ENCODE results near the gene IZUMO1.

IZUMO1 gene

DNA sequence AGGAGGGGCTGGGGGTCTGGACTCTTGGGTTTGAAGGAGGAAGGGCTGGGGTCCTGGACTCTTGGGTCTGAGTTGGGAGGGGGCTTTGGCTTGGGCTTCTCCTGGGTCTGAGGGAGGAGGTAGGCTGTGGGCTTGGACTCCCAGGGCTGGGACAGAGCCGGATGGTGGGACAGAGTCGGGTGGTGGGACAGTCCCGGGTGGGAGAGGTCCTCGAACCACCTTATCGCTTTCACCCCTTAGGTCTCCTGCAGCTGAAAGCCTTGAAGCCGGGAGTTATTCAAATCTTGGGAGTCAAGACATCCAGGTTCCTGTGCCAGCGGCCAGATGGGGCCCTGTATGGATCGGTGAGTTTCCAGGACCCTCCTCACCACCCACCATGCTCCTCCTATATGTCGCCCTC, 10.0 kb upstream of the IZUMO1 start:
- no peak for DNase-seq

DNA sequence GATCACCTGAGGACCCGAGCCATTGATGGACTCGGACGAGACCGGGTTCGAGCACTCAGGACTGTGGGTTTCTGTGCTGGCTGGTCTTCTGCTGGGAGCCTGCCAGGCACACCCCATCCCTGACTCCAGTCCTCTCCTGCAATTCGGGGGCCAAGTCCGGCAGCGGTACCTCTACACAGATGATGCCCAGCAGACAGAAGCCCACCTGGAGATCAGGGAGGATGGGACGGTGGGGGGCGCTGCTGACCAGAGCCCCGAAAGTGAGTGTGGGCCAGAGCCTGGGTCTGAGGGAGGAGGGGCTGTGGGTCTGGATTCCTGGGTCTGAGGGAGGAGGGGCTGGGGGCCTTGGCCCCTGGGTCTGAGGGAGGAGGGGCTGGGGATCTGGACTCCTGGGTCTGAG, 9.5 kb upstream of the IZUMO1 start:
- DNase-seq = no peak

DNA sequence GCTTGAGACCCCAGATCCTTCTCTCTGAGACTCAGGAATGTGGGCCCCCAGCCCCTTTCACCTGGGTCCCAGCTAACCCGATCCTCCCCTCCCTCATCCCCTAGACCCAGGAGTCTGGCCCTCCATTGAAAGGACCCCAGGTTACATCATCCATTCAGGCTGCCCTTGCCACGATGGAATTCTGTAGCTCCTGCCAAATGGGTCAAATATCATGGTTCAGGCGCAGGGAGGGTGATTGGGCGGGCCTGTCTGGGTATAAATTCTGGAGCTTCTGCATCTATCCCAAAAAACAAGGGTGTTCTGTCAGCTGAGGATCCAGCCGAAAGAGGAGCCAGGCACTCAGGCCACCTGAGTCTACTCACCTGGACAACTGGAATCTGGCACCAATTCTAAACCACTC, 9.1 kb upstream of the IZUMO1 start:
- no peak for DNase-seq

DNA sequence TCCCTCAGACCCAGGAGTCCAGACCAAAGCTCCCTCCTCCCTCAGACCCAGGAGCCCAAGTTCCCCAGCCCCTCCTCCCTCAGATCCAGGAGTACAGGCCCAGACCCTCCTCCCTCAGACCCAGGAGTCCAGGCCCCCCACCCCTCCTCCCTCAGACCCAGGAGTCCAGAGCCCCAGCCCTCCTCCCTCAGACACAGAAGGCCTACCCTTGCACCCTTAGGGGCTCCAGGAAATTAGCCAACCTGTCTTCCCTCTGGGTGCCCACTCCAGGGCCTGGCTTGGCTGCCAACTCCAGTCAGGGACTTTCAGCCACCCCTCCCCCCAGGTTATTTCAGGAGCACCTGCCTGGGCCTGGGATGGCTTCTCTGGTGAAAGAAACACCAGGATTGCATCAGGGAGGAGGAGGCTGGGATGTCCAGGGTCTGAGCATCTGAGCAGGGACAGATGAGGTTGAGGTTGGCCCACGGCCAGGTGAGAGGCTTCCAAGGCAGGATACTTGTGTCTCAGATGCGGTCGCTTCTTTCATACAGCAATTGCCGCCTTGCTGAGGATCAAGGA, 8.5 kb upstream of the IZUMO1 start, which contains the start of gene FGF21:
TSS of gene FGF21 (plus strand) at position 441 of the 558 bp plus-strand sequence. CDS start 713 bp downstream, outside the sequence.
- no peak for DNase-seq

DNA sequence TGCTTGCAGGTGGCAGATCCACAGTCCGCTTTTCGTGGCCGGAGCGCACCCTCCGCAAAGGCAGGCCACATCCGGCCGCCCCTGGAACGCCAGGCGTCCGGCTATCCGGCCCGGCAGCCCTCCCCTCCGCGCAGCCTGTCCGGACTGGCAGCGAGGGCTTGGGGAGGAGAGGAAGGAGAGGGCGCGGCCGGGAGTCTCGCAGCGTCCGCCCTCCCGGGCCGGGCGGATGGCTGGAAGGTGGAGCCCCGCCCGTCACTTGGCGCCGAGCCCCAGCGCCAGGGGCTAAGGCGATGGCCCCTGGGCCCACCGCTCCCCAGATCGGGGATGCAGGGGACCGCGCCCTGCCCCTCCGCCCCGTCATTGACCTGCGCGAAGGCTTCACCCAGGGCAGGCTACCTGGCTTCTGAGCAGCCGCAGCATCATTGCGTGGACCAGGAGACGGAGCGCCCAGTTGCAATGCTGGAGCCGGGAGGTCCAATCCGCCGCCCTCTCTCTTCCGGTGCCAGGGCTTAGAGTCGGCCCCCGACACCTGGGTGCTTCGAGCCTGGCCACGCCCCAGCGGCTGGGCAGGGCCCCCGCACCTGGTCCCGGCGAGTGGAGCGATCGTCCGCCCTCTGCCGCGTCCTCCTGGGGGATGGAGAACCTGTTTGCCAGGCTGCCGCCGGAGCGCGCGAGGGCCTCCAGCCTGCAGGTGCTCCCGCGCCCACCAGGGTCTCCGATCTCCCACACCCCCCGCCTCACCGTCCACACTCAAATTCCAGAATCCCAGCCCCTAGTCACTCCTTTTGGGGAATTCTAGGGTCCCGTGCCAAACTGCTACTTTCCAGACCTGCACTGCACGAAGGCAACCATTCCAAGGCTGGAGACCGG, 6.0 kb upstream of the IZUMO1 start, which contains the start of gene FUT1:
TSS of gene FUT1 (minus strand) at position 146 of the 870 bp plus-strand sequence. CDS start 1,360 bp downstream, outside the sequence.
- no peak for DNase-seq

DNA sequence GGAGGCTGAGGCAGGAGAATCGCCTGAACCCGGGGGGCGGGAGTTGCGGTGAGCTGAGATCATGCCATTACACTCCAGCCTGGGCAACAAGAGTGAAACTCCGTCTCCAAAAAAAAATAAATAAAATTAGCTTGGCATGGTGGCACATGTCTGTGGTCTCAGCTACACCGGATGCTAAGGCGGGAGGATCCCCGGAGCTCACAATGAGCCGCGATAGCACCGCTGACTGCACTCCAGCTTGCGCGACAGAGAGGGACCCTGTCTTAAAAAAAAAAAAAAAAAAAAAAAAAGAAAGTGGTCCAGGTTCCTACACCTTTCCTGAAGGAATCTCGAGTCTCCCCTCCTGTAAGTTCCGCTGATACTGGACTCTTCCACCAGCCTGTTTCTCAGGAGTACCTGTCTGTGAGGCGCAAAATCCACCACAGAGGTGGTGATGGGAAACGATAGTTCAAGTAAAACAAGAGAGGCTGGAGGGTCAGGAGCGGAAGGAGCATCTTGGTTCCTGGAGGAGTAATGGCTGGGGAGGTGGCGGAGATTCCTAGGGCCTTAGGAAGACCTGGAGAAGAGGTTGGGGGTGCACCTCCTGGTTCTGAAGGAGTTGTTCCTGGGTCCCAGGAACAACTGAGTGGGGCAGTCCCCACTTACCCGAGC, 5.3 kb upstream of the IZUMO1 start:
- DNase-seq = no peak

DNA sequence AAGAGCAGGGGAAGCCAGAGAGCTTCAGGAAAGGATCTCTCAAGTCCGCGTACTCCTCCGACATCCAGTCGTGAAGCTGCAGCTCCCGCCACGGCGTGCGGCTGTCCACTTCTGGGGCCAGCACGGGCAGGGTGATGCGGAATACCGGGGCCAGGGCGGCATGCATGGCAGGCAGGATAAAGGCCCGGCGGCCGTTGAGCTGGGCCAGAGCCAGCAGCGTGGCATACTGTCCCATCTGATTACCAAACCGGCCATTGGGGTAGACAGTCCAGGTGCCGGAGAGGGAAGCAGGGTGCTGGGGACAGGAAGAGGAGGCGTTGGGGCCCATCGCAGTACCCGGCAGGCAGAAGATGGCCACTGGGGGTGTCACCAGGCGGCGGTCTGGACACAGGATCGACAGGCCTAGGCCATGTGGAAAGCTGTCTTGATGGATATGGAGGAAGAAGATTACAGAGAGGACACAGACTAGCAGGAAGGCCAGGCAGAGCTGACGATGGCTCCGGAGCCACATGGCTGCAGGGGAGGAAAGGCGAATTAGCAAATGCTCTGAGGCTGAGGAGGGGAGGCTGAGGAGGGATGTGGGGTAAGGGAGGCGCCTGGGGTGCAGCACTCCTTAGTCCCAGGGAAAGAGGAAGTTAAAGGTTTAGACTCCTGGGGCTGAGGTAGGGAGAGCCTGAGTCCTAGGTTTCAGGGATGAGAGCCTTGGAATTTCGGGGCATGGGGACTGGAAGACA, 4.2 kb upstream of the IZUMO1 start:
- DNase-seq = no peak

DNA sequence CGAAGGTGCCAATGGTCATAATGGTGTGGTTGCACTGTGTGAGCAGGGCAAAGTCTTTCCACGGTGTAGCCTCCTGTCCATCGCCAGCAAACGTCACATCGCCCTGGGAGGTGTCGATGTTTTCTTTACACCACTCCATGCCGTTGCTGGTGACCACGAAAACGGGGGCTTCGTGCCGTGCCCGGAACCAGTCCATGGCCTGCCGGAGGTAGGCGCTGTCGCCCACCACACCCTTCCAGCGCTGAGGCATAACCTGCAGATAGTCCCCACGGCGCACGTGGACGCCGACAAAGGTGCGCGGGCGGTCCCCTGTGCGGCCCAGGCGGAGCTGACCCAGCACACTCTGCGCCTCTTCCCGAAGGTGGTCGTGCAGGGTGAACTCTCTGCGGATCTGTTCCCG, 3.6 kb upstream of the IZUMO1 start:
- DNase-seq = no peak

DNA sequence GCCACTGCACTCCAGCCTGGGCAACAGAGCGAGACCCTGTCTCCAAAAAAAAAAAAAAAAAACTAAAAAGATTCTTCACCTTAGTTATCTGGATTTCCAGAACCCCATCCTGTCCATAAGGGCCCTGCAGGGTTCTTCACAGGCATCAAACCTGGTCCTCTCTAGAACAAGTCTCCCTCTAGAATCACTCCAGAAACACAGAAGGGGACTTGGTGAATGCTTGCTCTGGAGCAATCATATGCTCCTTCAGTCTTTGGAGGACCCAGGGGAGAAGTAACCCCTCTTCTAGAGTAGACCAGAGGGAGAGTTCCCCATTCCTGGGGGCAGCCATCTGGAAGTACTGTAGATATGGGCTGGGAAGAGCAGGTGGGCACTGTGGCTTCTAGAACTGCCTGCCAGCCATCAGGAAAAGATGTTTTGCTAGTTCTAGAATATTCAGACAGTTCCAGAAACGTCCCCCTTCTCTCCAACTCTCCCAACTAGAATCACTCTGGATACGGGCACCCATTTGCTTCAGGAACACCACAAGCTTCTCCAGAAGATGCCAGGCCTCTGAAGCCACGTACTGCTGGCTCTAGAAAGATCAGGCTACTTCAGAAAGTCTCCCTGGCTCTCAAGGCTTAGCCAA, 3.0 kb upstream of the IZUMO1 start:
- DNase-seq = no peak

DNA sequence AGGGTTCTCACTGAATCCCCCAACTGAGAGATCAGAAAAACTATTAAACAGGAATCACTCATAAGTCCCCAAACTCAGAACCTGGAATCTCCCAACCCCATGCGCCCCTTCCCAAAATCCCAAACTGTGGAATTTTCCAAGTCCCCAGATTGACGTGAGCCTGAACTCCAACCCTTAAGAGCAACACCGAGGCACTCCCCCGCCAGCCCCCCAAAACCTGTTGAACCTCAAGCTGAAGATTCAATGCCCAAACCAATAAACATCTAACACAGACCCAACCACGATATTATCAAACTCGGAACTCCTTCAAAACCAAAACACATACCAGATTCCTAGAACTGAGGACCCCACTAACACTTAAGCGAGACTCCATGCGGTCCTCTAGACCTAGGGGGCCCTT, 599 bp downstream of the IZUMO1 start:
- no peak for DNase-seq

DNA sequence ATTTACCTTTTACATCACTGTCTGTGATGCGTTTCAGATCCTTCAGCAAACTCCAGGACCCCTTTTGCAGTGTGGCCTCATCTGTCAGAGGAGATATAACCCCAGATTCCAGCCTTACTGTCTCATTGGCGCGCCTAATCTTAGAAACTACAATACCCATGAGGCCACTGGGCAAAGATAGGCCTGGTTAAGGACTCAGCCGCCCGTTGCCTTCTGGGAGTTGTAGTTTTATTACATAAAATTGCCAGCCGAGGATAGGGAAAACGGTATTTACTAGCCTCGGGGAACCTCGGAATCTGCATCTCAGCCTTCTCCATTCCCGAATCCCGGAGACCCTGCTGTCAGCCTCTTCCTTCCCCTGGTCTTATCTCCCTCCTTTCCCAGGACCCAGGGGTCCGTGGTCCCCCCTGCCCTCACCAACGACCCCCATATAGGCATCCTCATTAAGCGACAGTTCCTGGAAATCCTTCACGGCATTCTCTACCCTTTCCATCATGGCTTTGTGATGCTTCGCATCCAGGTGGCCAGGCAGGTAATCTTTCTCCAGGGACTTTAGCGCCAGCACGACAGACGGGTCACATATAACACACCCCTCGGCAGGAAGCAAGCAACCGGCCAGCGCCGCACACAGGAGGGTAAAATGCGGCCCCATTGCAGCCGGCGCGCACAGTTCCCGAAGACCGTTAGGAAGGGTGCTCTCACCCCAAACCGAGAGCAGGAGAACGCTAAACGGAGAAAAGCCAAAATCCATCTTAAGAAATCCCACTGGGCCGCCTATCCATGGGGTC, 1.3 kb downstream of the IZUMO1 start:
- DNase-seq = peak; percentile 30

DNA sequence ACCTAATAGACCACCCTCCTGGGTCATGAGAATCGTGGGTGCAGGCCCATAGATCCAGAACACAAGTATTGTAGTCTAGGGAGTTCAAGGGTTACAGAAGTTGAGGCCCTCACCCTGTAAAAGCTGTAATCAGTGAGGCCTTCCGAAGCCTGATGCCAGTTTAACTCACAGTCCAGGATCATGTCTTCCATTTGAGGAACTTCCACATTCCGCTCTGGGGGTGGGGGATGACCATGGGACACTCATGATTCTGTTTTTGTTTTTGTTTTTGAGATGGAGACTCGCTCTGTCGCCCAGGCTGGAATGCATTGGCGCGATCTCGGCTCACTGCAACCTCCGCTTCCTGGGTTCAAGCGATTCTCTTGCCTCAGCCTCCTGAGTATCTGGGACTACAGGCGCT, 4.6 kb downstream of the IZUMO1 start:
- no peak for DNase-seq

DNA sequence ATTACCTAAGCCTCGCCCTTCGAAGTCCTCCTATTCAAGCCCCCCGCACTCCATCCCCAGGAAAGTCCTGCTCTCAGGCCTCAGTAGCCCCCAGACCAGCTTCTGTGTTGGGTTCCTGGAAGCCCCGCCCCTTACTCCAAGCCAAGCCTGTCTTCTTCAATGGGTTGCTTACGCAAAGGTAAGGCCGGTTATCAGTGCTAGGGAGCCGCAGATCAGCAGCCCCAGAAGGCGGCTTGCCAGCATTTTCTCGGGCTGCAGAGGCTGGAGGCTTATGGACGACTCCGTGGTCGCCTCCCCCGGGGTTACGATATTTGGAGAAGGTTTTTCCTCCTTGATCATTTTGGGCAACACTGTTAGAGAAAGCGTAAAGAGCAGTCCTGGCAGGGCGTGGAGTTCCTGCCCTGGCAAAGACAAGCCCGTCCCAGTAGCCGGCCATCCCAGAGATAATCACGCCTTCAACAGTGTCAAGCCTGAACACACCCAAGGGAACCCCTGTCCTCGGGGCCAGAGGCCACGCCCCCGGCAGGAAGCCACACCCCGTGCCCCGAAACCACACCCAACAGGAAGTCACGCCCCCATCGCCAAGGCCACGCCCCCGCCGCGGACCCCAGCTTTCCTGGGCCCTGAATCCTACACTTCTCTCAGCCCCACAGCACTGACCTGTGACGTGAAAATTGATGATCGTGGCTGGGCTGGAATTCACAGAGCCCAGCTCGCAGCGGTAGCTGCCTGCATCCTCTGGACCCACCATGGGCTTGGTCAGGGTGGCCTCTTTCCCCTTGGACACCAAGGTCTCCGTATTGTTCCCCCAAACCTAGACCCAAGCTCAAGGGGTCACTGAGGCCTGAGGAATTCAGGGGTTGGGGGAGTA, 5.3 kb downstream of the IZUMO1 start:
- peak; percentile 28 for DNase-seq

DNA sequence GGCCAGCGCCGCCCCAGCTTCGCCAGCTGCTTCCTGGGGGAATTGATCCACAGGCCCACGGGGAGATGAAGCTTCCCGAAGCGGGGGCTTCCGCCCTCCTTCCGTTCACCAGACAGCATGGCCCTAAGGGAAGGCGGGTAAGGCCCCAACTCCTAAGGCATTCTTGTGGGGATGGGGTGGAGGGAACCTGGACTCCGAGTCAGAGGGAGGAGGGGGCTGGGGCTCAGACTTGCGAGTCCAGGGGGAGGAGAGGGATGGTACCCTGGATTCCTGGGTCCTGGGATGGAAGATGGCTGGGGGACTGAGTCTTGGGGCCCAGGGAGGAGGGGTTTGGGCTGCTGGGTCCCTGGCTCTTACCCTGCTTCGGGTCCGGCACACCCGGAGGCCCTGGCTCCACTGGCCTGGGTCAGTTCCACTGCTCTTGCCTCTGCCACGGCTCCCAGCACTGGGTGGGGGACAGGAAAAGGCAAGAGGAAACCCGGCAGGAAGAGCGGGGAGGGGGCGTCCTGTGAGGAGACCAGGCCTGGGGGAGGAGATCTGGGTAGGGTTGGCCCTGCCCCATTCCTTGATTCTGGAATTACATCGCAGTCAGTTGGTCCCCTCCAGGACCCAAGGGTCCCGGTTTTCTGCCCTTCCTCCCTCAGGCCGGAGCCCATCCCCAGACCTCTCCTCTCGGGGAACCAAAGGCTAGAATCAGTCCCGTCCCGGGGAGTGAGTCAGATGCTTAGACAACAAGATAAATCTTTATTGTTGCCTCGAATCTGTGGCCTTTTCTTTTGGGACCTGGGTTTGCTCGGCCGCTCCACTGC, 6.3 kb downstream of the IZUMO1 start, which contains the start of gene RASIP1:
TSS of gene RASIP1 (minus strand) at position 447 of the 809 bp plus-strand sequence. CDS start at position 119, 328 bp downstream.
- DNase-seq = no peak

DNA sequence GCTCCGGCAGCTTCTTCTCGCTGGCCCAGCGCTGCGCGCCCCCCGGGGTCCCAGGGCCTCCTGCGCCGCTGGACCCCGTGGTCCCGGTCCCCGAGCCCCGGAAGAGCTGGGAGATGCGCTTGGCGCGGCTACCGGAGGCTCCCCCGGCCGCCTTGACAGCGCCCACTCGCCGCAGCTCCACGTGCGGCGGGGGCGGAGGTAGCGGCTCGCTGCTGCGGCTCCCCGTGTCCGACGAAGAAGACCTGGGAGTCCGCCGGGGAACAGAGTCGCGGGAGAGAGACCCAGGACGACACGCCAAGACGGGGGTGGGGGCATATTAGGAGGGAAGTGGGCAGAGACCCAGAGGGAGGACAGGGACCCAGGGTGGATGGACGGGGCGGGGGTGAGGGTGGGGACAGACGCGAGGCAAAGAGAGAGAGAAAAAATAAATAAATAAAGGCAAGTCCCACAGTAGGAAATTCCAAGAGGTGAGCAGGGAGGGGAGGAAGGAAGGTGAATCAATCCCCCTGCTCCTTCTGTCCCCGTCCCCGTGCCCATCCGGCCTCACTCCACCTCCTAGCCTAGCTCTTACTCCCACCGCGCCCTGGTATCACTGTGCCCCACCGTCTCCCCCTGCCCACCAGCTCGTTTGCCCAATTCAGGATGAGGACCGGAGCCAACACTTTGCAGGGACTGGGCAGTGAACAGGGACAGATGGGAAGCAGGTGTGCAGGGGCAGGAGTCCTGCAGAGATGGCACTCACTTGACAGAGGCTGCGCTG, 7.1 kb downstream of the IZUMO1 start:
- DNase-seq = no peak

DNA sequence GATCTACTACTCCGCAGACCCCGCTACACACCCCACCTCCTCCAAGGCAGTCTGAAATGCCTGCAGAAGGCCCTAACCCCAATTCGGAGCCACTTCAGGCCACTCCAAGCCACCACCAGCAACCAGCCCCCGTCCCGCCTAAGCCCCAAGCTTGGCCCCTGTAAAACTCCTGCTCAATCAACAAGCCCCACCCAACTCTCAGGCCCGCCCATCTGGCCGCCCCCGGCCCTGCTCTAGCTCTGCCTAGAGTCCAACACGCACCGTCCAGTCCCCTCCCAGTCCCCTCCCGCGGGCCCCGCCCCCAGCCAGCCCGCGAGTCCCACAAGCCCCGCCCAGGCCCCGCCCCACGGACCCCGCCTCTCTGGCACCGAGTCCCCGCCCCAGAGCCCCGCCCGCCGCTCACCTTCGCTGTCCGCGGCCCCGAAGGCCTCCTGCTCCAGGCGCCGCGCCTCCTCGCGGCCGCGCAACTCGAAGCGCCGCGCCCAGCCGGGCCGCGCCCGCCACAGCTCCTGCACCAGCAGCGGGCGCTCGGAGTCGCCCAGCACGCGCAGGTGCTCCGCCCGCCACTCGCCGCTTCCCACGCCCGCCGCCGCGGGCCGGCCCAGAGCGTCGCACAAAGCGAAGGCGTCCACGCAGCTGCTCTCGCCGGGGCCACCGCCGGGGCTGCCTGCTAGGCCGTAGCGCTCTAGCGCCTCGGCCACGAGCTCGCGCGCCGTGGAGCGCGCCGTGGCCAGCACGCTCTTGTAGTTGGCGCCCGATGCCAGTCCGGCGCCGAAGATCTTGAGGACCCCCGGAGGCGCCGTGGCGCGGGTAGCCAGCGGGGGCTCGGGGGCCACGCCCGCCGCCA, 7.9 kb downstream of the IZUMO1 start:
- DNase-seq = peak; percentile 96

DNA sequence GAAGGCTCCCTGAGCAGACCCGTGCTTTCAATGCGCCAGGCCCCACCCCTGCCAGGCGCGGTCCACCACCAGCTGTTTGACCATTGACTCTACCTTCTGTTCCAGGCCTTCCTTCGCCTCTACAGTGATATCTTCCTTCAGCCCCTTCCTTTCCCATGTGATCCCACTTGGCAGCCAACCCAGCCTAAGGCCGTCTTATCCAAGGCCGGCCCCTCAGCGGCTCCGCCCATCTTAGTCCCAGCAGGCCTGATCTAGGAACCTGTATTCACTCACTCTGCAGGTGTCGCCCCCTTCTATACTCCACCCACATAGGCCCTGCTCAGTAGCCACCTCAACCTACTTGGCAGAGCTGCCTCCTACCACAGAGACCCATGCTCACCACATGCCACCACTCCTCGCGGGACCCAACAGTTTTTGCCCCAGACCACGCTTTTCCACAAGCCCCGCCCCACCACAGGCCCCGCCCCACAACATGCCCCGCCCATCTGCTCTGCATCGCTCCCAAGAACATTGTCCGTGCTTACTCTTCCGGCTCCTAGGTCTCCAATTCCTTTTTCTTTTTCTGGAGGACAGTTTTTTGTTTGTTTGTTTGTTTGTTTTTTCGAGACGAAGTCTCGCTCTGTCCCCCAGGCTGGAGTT, 9.2 kb downstream of the IZUMO1 start:
- no peak for DNase-seq

Data from stimulated activated CD4-positive, alpha-beta T cell treated with anti-CD3 and anti-CD28 coated beads, Interleukin-12 subunit alpha, Interleukin-12 subunit beta, amount 100 ng/mL, for 4 hours (primary cell).